Measurements from ENCODE around the gene CPVL. TPM values are rescaled to one million over a fixed set of nuclear protein-coding genes. Genes with fewer than 3 reads are reported as not detected.

Gene CPVL
- total and polyA plus RNA-seq, 2 of the 8 experiments (the other 6 are each of a cell fraction or from before 2014, with no cell fraction given) = 40.0 to 55.0 TPM

GRCh38 chr7:29078311-29079260 lies 67.8 kb downstream of the CPVL start (continued):
- TF ChIP-seq RNF2 (IDR thresholded peaks at IDR 0.05; ENCODE audit: borderline replicate concordance, low read depth, low read length, missing control alignments, poor library complexity, severe bottlenecking) (no peak), HDAC2 (IDR thresholded peaks at IDR 0.05; ENCODE audit: borderline replicate concordance in 1 of 2, low read depth in 2 of 2, low read length in 2 of 2) (no peak)
- TF ChIP-seq, protein P1, sequence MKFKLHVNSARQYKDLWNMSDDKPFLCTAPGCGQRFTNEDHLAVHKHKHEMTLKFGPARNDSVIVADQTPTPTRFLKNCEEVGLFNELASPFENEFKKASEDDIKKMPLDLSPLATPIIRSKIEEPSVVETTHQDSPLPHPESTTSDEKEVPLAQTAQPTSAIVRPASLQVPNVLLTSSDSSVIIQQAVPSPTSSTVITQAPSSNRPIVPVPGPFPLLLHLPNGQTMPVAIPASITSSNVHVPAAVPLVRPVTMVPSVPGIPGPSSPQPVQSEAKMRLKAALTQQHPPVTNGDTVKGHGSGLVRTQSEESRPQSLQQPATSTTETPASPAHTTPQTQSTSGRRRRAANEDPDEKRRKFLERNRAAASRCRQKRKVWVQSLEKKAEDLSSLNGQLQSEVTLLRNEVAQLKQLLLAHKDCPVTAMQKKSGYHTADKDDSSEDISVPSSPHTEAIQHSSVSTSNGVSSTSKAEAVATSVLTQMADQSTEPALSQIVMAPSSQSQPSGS (IDR thresholded peaks at IDR 0.05; ENCODE audit: low read length) = no peak

Data from H1 (cell line).